GM15510 (cell line): ENCODE data around the gene PRKD2.

ENCODE experiments used
- POLR2A ChIP-seq: IDR thresholded peaks from 3 replicates; pipeline ENCODE4 v1.6.1; 2011; ENCODE audit warnings: borderline replicate concordance; ENCODE audit not compliant: insufficient read length; ENCODE audit errors: extremely low read depth

PRKD2 gene

GRCh38 chr19:46717034-46717715 is at the start of gene PRKD2:
Gene PRKD2, minus strand, starts transcription at chr19:46717114. Its CDS starts 744 bp downstream, at chr19:46716370.
- peak; percentile 59 for TF ChIP-seq POLR2A

DNA sequence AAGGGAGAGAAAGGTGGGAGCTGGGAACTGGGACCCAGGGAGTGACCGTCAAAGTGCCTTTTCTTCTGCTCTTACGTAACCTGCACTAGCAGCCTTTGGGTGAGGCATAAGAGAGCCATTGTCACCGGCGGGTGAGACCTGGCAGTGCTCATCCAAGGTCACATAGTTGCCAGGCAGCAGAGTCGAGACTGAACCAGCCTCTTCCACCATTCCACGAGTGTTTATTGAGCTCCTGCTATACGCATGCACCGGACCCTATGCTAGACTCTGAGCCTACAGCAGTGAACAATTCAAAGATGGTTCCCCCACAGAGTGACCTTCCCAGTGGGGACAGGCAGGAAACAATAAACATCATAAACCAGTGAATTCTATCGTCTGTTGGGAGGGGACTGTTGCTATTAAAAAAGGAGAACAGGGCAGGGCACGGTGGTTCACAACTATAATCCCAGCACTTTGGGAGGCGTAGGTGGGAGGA is 47.9 kb upstream of the PRKD2 start:
- TF ChIP-seq POLR2A = no peak

GRCh38 chr19:46762245-46762890 is 45.5 kb upstream of the PRKD2 start:
- TF ChIP-seq POLR2A = no peak

DNA sequence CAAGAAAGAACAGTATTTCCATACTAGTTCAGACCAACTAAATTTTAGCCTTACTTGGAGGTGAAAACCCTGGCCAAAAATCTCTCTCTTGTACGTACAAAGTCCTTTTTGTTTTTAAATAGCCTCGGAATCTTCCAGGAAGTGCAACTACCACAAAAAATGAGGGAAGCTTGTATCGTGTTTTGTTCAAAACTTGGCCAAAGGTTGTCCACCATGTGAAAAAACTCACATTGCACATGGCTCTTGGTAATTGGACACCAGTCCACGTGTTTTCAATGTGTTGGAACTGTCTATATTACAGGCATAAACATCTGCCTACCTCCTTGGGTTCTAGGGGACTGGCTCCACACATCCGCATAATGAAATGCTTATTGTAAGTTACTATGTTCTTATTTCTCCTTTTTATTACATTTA is 44.5 kb upstream of the PRKD2 start:
- no peak for TF ChIP-seq POLR2A

GRCh38 chr19:46760363-46760762 is 43.4 kb upstream of the PRKD2 start:
- TF ChIP-seq POLR2A = no peak

DNA sequence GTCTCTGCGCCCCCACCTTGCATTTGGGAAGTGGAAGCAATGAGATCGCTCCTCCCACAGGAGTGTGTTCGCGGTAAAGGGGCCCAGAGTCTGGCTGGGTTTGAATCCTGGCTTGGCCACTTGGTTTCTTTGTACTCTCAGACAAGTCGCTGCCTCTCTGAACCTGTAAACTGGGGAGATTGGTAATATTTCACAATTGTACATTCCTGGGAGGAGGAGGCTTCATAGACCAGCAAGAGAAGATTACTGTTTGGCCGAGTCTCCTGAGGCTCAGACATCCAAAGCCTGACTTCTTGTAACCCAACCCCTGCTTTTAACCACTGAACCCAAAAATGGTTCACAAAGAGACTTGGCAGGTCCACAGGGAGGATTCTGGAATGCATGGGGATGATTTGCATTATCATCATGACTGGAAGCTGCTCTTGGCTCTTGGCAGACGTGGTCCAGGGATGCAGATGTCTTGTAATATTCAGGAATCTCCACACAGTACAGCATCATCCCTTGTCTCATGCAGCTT is 43.0 kb upstream of the PRKD2 start:
- TF ChIP-seq POLR2A = no peak

DNA sequence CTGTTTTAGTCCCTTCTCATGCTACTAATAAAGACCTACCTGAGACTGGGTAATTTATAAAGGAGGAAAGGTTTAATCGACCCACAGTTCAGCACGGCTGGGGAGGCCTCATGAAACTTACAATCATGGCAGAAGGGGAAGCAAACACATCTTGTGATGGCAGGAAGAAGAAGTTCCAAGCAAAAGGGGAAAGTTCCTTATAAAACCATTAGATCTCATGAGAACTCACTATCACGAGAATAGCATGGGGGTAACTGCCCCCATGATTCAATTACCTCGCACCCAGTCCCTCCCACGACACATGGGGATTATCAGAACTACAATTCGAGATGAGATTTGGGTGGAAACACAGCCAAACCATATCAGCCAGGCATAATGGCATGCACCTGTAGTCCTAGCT is 42.3 kb upstream of the PRKD2 start:
- no peak for TF ChIP-seq POLR2A

- no peak for TF ChIP-seq POLR2A
Measured at GRCh38 chr19:46756544-46756888, 39.6 kb upstream of the PRKD2 start.

DNA sequence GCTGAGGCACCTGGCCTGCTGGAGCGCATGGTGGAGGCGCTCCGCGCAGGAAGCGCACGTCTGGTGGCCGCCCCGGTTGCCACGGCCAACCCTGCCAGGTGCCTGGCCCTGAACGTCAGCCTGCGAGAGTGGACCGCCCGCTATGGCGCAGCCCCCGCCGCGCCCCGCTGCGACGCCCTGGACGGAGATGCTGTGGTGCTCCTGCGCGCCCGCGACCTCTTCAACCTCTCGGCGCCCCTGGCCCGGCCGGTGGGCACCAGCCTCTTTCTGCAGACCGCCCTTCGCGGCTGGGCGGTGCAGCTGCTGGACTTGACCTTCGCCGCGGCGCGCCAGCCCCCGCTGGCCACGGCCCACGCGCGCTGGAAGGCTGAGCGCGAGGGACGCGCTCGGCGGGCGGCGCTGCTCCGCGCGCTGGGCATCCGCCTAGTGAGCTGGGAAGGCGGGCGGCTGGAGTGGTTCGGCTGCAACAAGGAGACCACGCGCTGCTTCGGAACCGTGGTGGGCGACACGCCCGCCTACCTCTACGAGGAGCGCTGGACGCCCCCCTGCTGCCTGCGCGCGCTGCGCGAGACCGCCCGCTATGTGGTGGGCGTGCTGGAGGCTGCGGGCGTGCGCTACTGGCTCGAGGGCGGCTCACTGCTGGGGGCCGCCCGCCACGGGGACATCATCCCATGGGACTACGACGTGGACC is 39.1 kb upstream of the PRKD2 start:
- TF ChIP-seq POLR2A = no peak

- TF ChIP-seq POLR2A = no peak
Measured at GRCh38 chr19:46755077-46755852, 38.4 kb upstream of the PRKD2 start.

DNA sequence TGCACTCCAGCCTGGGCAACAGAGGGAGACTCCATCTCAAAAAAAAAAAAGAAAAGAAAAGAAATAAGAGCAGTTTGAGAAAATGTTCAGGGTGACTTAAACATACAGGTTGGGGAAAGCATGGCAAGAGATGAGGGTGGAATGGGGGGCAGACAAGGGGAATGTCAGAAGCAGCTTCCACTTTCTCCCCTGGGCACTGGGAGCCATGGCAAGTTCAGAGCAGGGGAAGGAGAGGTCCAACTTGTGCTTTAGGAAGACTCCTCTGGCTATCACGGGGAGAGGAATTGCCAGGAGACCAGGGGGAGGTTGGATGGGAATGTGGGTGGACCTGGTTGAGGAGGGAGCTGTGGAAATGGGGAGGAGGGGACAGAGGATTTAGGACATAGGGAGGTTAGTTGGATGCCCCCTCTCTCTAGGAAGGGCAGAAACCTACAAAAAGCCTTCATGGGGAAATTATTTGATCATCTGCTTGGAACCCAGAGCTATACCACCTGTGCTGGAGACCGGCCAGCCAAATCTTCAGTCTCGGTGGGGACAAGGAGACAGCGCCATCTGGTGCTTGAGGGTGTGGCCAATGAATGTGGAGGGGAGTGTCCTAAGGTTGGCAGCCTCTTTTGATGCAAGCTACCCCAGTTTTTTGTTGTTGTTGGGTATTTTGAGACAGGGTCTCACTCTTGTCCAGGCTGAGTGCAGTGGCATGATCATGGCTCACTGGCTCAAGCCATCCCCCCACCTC is 36.7 kb upstream of the PRKD2 start:
- TF ChIP-seq POLR2A = no peak

DNA sequence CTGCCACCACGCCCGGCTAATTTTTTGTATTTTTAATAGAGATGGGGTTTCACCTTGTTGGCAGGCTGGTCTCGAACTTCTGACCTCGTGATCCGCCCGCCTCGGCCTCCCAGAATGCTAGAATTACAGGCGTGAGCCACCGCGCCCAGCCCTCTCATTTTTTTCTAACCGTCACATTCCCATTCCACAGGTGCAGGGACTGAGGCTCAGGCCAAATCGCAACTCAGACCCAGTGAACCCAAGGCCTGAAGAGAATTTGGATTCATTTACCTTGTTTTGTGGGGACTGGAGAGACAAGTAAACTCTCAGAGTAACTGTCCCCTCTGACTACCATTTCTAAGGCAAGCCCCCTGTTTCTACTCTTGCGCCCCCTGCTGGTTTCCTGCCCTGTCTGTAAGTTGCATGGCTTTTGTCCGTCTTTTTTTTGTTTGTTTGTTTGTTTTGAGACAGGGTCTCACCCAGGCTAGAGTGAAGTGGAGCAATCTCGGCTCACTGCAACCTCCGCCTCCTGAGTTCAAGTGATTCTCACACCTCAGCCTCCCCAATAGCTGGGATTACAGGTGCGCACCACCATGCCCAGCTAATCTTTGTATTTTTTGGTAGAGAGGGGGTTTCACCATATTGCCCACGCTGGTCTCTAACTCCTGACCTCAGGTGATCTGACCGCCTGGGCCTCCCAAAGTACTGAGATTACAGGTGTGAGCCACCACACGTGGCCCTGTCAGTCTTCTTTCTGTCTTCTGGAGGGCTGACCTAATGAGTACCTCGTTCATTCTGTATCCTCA is 31.6 kb upstream of the PRKD2 start:
- TF ChIP-seq POLR2A = no peak

DNA sequence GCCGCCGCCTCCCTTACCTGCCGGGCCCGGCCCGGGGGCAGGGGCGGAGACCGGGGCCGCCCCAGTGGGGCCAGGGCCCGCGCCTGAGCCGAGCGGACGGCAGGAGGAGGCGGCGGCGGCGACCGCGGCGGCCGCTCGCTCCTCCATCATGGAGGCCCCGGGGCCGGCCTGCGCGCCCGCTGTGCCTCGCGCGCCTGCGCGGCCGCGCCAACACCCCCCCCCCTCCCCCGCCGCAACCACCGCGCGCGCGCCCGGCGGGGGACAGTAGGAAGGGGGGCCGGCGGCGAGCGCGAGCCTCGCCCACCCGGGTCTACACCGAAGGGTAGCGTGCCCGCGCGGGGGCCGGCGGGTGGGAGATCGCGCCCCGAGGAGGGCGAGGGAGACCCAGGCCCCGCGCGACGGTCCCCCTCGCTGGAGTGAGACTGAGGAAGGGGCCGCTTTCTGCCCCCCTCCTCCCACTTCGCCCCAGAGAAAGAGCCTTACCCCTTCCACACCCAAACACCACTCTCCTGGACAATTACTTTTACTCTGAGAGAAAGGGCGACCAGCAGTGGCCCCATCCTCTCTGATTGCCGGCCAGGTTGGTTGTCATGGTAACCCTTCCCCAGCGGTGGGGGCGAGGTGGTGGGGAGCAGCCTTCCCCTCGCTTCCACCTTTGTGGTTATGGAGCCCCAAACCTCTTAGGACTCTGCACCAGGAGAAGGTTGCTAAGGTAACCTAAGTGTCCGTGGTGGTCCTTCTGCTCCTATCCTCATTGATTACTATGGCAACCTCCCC is 29.6 kb upstream of the PRKD2 start, which contains the start of gene STRN4:
Gene STRN4, minus strand, starts transcription at position 170 of the 777 bp plus-strand sequence. Its CDS starts 20 bp downstream, at position 150.
- peak; percentile 57 for TF ChIP-seq POLR2A
